ENCODE measurements around the gene CCDC186.
"Not testable (repeated sequence)": the region's sequence is repeated elsewhere in the genome, so short reads cannot be mapped to it uniquely, and the experiment has no call there.

Gene CCDC186

GRCh38 chr10:114173603-114173920 is 441 bp downstream of the CCDC186 start:
- DNase-seq (ENCODE audit: low read depth, low spot score): no peak

GRCh38 chr10:114172776-114173602 is 1.0 kb downstream of the CCDC186 start:
- DNase-seq (ENCODE audit: low read depth, low spot score): no peak

GRCh38 chr10:114172216-114172615 is 1.8 kb downstream of the CCDC186 start:
- DNase-seq (ENCODE audit: low read depth, low spot score): no peak

GRCh38 chr10:114168450-114169009 is 5.5 kb downstream of the CCDC186 start:
- DNase-seq (ENCODE audit: low read depth, low spot score): no peak

- DNase-seq (ENCODE audit: low read depth, low spot score): no peak
These were observed 6.0 kb downstream of the CCDC186 start for GRCh38 chr10:114167985-114168384.

- DNase-seq (ENCODE audit: low read depth, low spot score): no peak
These were observed 7.5 kb downstream of the CCDC186 start for GRCh38 chr10:114166494-114166893.

- DNase-seq (ENCODE audit: low read depth, low spot score): no peak
These were observed 8.0 kb downstream of the CCDC186 start for GRCh38 chr10:114166043-114166442.

DNA sequence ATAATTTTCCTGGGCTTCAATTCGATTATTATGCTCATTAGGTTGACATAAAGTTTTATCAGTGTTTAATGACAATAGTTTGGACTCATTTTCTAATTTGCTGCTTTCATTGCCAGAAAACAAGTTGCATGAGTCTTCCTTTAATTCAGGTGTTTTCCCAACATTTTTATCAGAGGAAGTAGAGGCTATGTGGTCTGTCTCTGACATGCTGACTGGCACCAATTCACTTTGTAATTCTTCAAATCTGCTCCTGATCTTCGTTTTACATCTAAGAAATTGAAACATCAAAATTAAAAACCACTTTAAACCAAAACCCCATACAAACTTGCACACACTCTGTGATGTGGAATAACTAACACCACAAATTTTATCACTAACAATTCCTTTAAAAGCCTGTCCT is 10.9 kb downstream of the CCDC186 start:
- no peak for DNase-seq (ENCODE audit: low read depth, low spot score)

DNA sequence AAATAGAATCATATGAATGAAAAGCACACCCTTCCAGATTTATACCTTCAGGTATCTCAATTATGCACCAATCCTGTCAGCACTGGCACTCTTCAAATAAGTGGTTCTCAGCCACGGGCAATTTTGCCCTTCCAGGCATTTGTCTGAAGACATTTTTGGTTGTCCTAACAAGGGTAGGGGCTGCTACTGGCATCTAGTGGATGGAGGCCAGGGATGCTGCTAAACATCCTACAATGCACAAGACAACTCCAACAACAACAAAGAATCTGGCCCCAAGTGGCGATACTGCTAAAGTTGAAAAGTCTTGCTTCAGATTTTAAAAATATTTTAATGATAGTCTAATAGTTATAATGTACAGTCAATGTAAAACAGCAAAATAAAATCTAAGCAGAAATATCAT is 16.1 kb downstream of the CCDC186 start:
- no peak for DNase-seq (ENCODE audit: low read depth, low spot score)

GRCh38 chr10:114151892-114152291 is 22.1 kb downstream of the CCDC186 start:
- no peak for DNase-seq (ENCODE audit: low read depth, low spot score)

DNA sequence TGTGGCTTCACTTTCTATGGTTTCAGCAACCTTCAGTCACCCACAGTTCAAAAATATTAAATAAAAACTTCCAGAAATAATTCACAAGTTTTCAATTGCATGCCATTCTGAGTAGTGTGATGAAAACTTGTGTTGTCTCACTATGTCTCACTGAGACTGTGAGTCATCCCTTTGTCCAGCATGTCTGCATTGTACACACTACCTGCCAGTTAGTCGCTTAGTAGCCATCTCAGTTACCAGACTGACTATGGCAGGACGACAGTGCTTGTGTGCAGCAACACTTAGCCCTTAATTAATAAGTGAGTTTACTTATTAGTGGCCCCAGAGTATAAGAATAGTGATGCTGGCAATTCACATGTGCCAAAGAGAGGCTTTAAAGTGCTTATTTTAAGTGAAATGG is 22.5 kb downstream of the CCDC186 start:
- DNase-seq (ENCODE audit: low read depth, low spot score): no peak

- not testable (repeated sequence) for DNase-seq (ENCODE audit: low read depth, low spot score)
These were observed 24.5 kb downstream of the CCDC186 start for GRCh38 chr10:114149476-114149875.

GRCh38 chr10:114143160-114143559 is 30.8 kb downstream of the CCDC186 start:
- DNase-seq (ENCODE audit: low read depth, low spot score): no peak

- DNase-seq (ENCODE audit: low read depth, low spot score): no peak
These were observed 32.0 kb downstream of the CCDC186 start for GRCh38 chr10:114142018-114142417.

DNA sequence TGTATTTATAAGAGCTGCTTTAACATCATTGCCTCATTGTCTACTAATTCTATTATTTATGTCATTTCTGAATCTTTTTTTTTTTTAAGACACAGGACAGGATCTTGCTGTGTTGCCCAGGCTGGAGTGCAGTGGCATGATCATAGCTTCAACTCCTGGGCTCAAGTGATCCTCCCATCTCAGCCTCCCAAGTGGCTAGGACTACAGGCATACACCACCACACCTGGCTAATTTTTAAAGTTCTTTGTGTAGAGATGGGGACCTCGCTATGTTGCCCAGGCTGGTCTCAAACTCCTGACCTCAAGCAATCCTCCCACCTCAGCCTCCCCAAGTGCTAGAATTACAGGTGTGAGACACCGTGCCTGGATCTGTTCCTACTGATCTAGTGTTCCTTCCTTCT is 33.2 kb downstream of the CCDC186 start:
- DNase-seq (ENCODE audit: low read depth, low spot score): not testable (repeated sequence)

GRCh38 chr10:114140036-114140435 is 34.0 kb downstream of the CCDC186 start:
- DNase-seq (ENCODE audit: low read depth, low spot score): no peak

GRCh38 chr10:114138581-114138980 is 35.4 kb downstream of the CCDC186 start:
- DNase-seq (ENCODE audit: low read depth, low spot score): no peak

- DNase-seq (ENCODE audit: low read depth, low spot score): no peak
These were observed 38.5 kb downstream of the CCDC186 start for GRCh38 chr10:114135476-114135875.

DNA sequence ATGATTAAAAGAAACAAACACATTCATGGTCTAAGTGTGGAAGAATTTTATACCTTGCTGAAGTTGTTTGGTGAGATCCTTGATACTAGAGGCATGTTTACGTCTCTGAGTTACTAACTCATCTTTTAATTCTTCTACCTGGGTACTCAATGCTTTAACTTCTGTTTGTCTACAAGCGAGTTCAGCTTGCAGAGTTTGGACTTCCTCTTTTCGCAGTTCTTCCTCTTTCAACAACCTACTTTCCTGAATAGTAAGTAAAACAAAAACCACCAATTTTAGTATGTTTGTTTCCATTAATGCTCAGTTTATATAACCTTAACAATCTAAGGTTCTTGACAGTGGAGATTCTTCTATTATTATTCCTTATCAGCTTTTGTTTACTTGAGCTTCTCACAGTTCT is 42.9 kb downstream of the CCDC186 start:
- DNase-seq (ENCODE audit: low read depth, low spot score): no peak

DNA sequence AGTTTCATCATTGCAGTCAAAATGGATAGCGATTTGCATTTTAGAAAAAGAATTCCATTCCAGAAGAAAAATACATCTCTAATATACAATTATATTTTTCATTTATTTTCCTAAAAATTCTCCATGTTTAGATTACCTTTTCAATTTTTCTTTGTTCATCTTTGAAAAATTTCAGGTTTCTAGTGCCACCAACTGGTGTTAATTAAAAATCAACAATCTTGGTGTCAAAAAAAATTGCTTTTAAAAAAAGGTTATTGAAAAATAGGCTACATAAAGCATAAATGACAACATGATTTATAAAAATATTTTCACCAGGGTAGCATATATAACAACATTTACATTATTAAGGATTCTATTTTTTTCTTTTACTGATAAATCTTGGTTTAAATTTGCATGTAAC is 53.0 kb downstream of the CCDC186 start:
- no peak for DNase-seq (ENCODE audit: low read depth, low spot score)

GRCh38 chr10:114118514-114118913 is 55.5 kb downstream of the CCDC186 start:
- DNase-seq (ENCODE audit: low read depth, low spot score): no peak

DNA sequence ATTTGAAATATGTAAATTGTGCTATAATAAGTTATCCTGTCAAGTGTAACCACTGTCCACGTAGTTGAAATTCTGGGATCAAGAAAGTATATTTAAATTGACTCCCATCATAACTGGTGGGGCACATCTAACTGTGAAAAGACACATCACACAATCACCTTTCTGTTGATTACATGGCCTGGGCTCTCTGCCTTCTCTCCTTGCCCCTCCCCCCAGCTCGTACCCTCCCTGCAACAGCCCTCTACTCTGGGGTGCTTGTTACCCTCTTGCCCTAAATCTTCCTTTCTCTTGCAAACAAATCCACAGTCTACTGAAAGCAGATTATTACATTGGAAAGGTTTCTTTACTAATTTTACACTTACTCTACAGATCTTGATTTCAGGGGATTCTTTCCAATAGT is 56.3 kb downstream of the CCDC186 start:
- no peak for DNase-seq (ENCODE audit: low read depth, low spot score)

DNA sequence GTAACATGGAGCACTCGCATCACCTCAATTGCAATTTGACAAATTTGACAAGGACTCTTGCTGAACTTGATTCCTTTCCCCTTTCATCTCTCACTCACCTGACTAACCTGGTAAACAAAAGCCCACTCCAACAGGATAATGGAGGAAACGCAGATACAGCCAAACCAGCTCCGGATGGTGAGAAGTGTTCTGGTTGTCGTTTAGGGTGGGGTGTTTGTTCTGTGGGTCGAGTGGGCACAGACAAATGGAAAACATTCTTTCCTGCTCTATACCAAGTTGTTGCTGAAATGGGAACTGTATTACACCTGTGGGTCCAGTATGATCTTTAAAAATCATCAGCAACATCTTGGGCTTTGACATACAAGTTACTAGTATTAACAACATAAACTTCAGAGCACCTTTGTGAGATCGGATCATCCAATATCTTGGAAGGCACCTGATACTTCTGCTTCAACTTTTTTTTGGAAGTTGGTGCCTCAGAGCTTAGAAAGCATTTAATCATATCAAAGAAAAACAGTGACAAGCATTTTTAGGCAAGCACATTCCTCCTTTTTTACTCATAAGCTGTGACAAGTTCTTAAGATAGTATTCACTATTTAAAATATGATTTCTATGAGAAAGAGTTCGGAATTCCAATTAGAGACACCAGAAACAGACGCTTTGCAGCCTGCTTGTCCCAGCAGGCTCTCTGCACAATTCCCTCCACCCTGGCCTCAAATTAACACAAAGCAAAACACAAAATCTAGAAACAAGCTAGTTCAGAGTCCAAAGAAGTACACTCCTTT is 58.1 kb downstream of the CCDC186 start:
- no peak for DNase-seq (ENCODE audit: low read depth, low spot score)
